LNCAP (cell line): ENCODE measurements around the gene THEM5.

Source experiments
- CTCF ChIP-seq: fragments of 450-650 bp; IDR thresholded peaks from 2 replicates; pipeline ENCODE4 v1.5.1; 2017; ENCODE audit warnings: mild to moderate bottlenecking

THEM5 gene

DNA sequence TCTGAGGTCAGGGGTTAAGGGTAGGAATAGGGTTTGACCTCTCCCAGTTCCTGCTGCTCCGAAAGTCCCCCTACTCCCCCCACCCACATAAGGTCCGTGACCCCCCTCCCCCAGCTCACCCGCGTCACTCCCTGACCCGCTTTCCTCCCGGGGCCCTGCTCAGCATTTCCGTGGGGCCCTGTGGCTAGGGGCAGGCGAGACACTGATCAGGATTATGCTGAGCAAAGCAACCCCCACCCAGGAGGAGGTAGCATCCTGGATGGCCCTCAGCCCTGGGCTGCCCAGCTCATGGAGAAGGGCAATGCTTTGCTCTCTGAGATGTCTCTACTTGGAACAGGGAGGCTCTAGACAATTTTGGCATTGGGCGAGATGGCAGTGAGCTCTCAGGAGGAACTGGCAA, 25.7 kb downstream of the THEM5 start:
- TF ChIP-seq CTCF = no peak

- TF ChIP-seq CTCF = no peak
Measured at GRCh38 chr1:151825751-151826660, 27.5 kb downstream of the THEM5 start.

- no peak for TF ChIP-seq CTCF
Measured at GRCh38 chr1:151825204-151825603, 28.3 kb downstream of the THEM5 start.

DNA sequence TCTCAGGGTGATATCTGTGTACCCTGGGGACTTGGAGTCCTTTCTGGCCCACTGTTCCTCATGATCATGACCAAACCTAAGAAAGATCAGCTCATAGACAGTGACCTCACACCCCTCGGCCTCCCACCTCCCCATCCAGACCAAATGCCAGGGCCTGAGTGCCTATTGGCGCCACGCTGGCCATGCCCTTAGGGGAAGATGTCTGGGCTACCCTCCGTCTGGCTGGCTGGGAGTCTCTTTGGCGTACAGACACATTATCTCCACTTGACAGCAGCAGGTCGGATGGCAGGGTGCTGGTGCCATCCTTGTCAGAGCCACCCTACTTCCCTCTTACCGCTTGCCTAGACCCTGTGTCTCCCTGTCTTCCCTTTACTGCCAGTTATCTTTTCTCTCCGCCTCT, 30.3 kb downstream of the THEM5 start:
- TF ChIP-seq CTCF = no peak

GRCh38 chr1:151822404-151822803, 31.1 kb downstream of the THEM5 start:
- TF ChIP-seq CTCF = no peak

- TF ChIP-seq CTCF = no peak
Measured at GRCh38 chr1:151820940-151821339, 32.6 kb downstream of the THEM5 start.

GRCh38 chr1:151819976-151820623, 33.4 kb downstream of the THEM5 start:
- TF ChIP-seq CTCF = no peak
